HepG2 (cell line): Measurements from ENCODE around the gene TRAPPC4. TPM values are rescaled to one million over a fixed set of nuclear protein-coding genes. Genes with fewer than 3 reads are reported as not detected.
A peak's percentile ranks its signal among the peaks of the same experiment; 100 is the strongest.

Experiments used
- FOXC1 ChIP-seq: sonication (generic); formaldehyde crosslinking; IDR thresholded peaks from 2 replicates; pipeline ENCODE4 v1.8.0; 2022; ENCODE audit warnings: mild to moderate bottlenecking, missing genetic modification reagents, borderline replicate concordance
- HOXA5 ChIP-seq: sonication (generic); formaldehyde crosslinking; IDR thresholded peaks from 2 replicates; pipeline ENCODE4 v1.4.0; 2020; ENCODE audit warnings: missing genetic modification reagents
- IRF1 ChIP-seq: sonication (generic); formaldehyde crosslinking; IDR thresholded peaks from 2 replicates; pipeline ENCODE4 v1.4.0; 2020; ENCODE audit warnings: low read depth, mild to moderate bottlenecking, missing genetic modification reagents
- IRF2 ChIP-seq: IDR thresholded peaks from 2 replicates; pipeline ENCODE4 v1.6.1; 2018; ENCODE audit warnings: missing genetic modification reagents, missing compliant biosample characterization
- JUND ChIP-seq: sonication (generic); formaldehyde crosslinking; IDR thresholded peaks from 2 replicates; pipeline ENCODE4 v1.8.0; 2022; ENCODE audit warnings: mild to moderate bottlenecking, missing genetic modification reagents
- NR1H2 ChIP-seq: sonication (generic); formaldehyde crosslinking; IDR thresholded peaks from 2 replicates; pipeline ENCODE4 v1.8.1; 2022; ENCODE audit warnings: low read depth, missing genetic modification reagents, borderline replicate concordance
- POGZ ChIP-seq: sonication (generic); formaldehyde crosslinking; IDR thresholded peaks from 2 replicates; pipeline ENCODE4 v1.4.0; 2020; ENCODE audit warnings: mild to moderate bottlenecking, missing genetic modification reagents
- RAD21 ChIP-seq: fragments of 450-650 bp; formaldehyde crosslinking; IDR thresholded peaks from 2 replicates; pipeline ENCODE4 v1.5.0; 2020; ENCODE audit warnings: mild to moderate bottlenecking
- SAFB2 ChIP-seq: sonication (generic); formaldehyde crosslinking; IDR thresholded peaks from 2 replicates; pipeline ENCODE4 v1.5.1; 2020; ENCODE audit warnings: missing genetic modification reagents, low read depth, mild to moderate bottlenecking, borderline replicate concordance
- SNAI1 ChIP-seq: sonication (generic); formaldehyde crosslinking; IDR thresholded peaks from 2 replicates; pipeline ENCODE4 v1.5.0; 2020; ENCODE audit warnings: mild to moderate bottlenecking, missing genetic modification reagents, borderline replicate concordance
- TCF7 ChIP-seq: sonication (generic); IDR thresholded peaks from 2 replicates; pipeline ENCODE4 v1.6.1; 2016; ENCODE audit warnings: antibody characterized with exemption, low read depth
- ZNF280D ChIP-seq: sonication (generic); formaldehyde crosslinking; IDR thresholded peaks from 2 replicates; pipeline ENCODE4 v1.5.1; 2020; ENCODE audit warnings: mild to moderate bottlenecking, missing genetic modification reagents
- ZNF563 ChIP-seq: sonication (generic); formaldehyde crosslinking; IDR thresholded peaks from 2 replicates; pipeline ENCODE4 v1.8.0; 2022; ENCODE audit warnings: mild to moderate bottlenecking, moderate library complexity, missing genetic modification reagents
- ZNF678 ChIP-seq: sonication (generic); formaldehyde crosslinking; IDR thresholded peaks from 2 replicates; pipeline ENCODE4 v1.4.0; 2020; ENCODE audit warnings: mild to moderate bottlenecking, missing genetic modification reagents
- ZNF891 ChIP-seq: sonication (generic); formaldehyde crosslinking; IDR thresholded peaks from 2 replicates; pipeline ENCODE4 v1.5.0; 2020; ENCODE audit warnings: mild to moderate bottlenecking, missing genetic modification reagents
- polyA plus RNA-seq, 8 experiments: library from polyadenylated mRNA; depleted of rRNA in 3 of 8; stranded (reverse) in 7 of 8; unstranded in 1 of 8; fragments of >200 nt; fragmentation: Illumina TruSeq in 4 of 8; extraction: Trizol in 4 of 8; gene quantifications; 2 replicates each; pipeline versions ENCODE4 v1.2.1 to v1.2.3, GENCODE V29; 2011 to 2016; ENCODE audit warnings: low read depth in 4 of 8, missing spikeins in 1 of 8, mixed read lengths in 1 of 8; ENCODE audit not compliant: insufficient read depth in 1 of 8
- total RNA-seq, 5 experiments: library from RNA; depleted of rRNA; stranded (reverse); fragments of >200 nt; fragmentation: Illumina TruSeq; extraction: Trizol; gene quantifications; 2 replicates each; pipeline ENCODE4 v1.2.3, GENCODE V29; 2016; ENCODE audit warnings: low read depth in 1 of 5
- TF ChIP-seq, protein P1 (sequence below): sonication (generic); formaldehyde crosslinking; IDR thresholded peaks from 2 replicates; pipeline ENCODE4 v1.8.1; 2023; ENCODE audit warnings: mild to moderate bottlenecking, missing genetic modification reagents

The TRAPPC4 gene
- total and polyA plus RNA-seq, 2 of the 13 experiments (the other 11 are each of a cell fraction or from before 2014, with no cell fraction given): 97.4 to 140 TPM

GRCh38 chr11:119056421-119056999 lies 37.9 kb downstream of the TRAPPC4 start (continued):
- TF ChIP-seq SNAI1 (CRISPR knock-in tag) (no peak), FOXC1 (no peak), IRF1 (CRISPR knock-in tag) (no peak), TCF7 (no peak), ZNF891 (peak; percentile 34; the same call in 1 of the 2 replicates), RAD21 (CRISPR knock-in tag) (0 out of 2 replicates have a peak, but pooled peaks have one; percentile 12), JUND (CRISPR knock-in tag) (0 out of 2 replicates have a peak, but pooled peaks have one; percentile 13), NR1H2 (no peak), ZNF563 (CRISPR knock-in tag) (peak; percentile 76; the same call in 1 of the 2 replicates), HOXA5 (CRISPR knock-in tag) (peak; percentile 38; the same call in 1 of the 2 replicates), SAFB2 (CRISPR knock-in tag) (no peak), ZNF678 (no peak), IRF2 (no peak), ZNF280D (CRISPR knock-in tag) (no peak), POGZ (CRISPR knock-in tag) (no peak)
- TF ChIP-seq, protein P1, sequence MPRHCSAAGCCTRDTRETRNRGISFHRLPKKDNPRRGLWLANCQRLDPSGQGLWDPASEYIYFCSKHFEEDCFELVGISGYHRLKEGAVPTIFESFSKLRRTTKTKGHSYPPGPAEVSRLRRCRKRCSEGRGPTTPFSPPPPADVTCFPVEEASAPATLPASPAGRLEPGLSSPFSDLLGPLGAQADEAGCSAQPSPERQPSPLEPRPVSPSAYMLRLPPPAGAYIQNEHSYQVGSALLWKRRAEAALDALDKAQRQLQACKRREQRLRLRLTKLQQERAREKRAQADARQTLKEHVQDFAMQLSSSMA (CRISPR knock-in tag): no peak
